Osteocyte (in vitro differentiated cells): ENCODE measurements around the gene PDIA5. TPM values are rescaled to one million over a fixed set of nuclear protein-coding genes. Genes with fewer than 3 reads are reported as not detected.

Source experiments
- DNase-seq: peaks from one replicate; pipeline ENCODE4 v3.0.0; 2021; ENCODE audit warnings: mixed read lengths; ENCODE audit not compliant: unreplicated experiment; ENCODE audit errors: extremely low spot score
- H3K27ac Mint-ChIP-seq: one replicate; pipeline ENCODE4 v1.8.0; 2021; ENCODE audit warnings: mild to moderate bottlenecking, mixed read lengths; ENCODE audit not compliant: unreplicated experiment
- H3K27me3 Mint-ChIP-seq: one replicate; pipeline ENCODE4 v1.8.0; 2021; ENCODE audit warnings: mixed read lengths; ENCODE audit not compliant: unreplicated experiment
- H3K36me3 Mint-ChIP-seq: one replicate; pipeline ENCODE4 v1.8.0; 2021; ENCODE audit warnings: mixed read lengths; ENCODE audit not compliant: unreplicated experiment
- H3K4me1 Mint-ChIP-seq: one replicate; pipeline ENCODE4 v1.8.0; 2021; ENCODE audit warnings: mixed read lengths; ENCODE audit not compliant: unreplicated experiment
- H3K4me3 Mint-ChIP-seq: one replicate; pipeline ENCODE4 v1.8.0; 2021; ENCODE audit warnings: mild to moderate bottlenecking, moderate library complexity, mixed read lengths; ENCODE audit not compliant: unreplicated experiment
- H3K9me3 Mint-ChIP-seq: one replicate; pipeline ENCODE4 v1.8.0; 2021; ENCODE audit warnings: mixed read lengths; ENCODE audit not compliant: unreplicated experiment
- total RNA-seq: library from RNA; stranded (reverse); gene quantifications from 2 replicates; pipeline ENCODE4 v1.2.1, GENCODE V29; 2021
- TF ChIP-seq, protein P1 (sequence below): fragments of 200-600 bp; sonication (generic); IDR thresholded peaks from 2 replicates; pipeline ENCODE4 v1.5.0; 2021; ENCODE audit warnings: antibody characterized with exemption, mild to moderate bottlenecking, moderate library complexity

The PDIA5 gene
- total RNA-seq, 1 donor from 2014 or later, result 35.5 TPM

DNA sequence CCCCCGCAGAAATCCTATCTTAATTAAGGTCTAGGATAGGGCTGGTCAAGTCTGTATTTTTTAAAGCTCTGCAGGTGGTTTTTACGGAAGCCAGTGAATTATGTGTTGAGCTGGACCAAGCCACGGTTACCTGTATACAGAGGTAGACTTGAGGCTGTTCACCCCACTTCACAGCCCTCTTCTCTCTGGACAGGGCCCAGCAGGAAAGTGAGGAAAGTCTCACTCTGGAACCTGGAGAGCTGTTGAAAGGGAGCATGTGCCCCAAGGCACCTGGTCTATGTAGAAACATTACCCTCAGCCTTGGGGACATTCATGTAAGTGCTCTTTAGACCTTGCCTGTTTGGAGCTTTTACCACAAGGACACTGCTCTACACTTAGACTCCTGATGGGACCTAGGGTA lies 46.1 kb upstream of the PDIA5 start:
- no peaks in the 10 kb centered on the region for H3K36me3 Mint-ChIP-seq
- H3K4me3 Mint-ChIP-seq, result no peak overlapping the region
- peaks cover 84% of the 10 kb centered on the region for H3K27me3 Mint-ChIP-seq
- TF ChIP-seq, protein P1, sequence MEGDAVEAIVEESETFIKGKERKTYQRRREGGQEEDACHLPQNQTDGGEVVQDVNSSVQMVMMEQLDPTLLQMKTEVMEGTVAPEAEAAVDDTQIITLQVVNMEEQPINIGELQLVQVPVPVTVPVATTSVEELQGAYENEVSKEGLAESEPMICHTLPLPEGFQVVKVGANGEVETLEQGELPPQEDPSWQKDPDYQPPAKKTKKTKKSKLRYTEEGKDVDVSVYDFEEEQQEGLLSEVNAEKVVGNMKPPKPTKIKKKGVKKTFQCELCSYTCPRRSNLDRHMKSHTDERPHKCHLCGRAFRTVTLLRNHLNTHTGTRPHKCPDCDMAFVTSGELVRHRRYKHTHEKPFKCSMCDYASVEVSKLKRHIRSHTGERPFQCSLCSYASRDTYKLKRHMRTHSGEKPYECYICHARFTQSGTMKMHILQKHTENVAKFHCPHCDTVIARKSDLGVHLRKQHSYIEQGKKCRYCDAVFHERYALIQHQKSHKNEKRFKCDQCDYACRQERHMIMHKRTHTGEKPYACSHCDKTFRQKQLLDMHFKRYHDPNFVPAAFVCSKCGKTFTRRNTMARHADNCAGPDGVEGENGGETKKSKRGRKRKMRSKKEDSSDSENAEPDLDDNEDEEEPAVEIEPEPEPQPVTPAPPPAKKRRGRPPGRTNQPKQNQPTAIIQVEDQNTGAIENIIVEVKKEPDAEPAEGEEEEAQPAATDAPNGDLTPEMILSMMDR, result no peak
- H3K27ac Mint-ChIP-seq, result no peak overlapping the region
- no peak for DNase-seq
- no peaks in the 10 kb centered on the region for H3K4me1 Mint-ChIP-seq
- no peaks in the 10 kb centered on the region for H3K9me3 Mint-ChIP-seq

DNA sequence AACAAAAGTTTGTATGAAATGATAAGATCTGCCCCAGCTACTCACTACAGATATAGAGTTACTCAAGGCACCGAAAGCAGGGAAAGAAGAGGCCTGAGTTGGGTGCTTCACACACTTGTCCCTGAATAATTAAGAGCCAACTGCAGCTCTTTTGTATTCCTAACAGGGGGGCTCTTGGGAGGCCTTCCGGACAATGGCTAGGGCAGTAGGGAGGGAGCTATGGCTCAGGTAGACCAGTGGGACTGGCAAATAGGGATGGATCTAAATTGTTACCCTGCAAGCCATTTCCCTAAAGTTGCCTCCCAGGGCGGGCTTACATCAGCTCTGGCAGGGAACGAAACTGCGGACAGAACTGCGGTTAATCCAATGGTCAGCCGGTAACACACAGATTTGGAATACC lies 45.4 kb upstream of the PDIA5 start:
- Mint-ChIP-seq H3K4me1 (peaks cover 4% of the 10 kb centered on the region), H3K27ac (no peak overlapping the region), H3K4me3 (no peak overlapping the region), H3K9me3 (no peaks in the 10 kb centered on the region), H3K27me3 (peaks cover 85% of the 10 kb centered on the region), H3K36me3 (no peaks in the 10 kb centered on the region)
- no peak for DNase-seq
- TF ChIP-seq, protein P1, result no peak

DNA sequence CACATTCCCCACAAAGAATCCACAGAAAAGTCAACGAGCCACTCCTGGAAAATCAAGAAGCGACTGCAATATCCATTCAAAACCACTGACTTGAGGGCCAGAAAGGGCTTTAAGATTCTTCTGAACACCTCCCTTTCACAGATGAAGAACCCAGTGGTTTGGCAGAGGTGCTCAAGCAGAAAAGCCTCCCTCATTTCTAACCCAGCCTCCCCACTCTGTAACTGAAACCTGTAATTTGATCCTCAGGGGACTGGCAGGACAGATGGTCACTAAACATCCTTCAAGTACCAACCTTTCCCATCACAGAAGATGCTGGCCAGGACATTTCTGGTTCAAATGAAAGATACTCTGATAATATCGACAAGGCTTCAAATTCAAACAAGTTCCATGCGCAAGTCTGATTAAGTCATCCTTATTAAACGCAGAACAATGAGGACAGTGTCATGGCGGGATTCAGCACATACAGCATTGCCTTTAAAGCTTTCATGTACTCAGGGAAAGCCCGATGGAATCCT lies 44.8 kb upstream of the PDIA5 start:
- H3K9me3 Mint-ChIP-seq, result no peaks in the 10 kb centered on the region
- peaks cover 88% of the 10 kb centered on the region for H3K27me3 Mint-ChIP-seq
- TF ChIP-seq, protein P1, result no peak
- no peaks in the 10 kb centered on the region for H3K36me3 Mint-ChIP-seq
- H3K27ac Mint-ChIP-seq, result no peak overlapping the region
- H3K4me3 Mint-ChIP-seq, result no peak overlapping the region
- peaks cover 8% of the 10 kb centered on the region for H3K4me1 Mint-ChIP-seq
- DNase-seq, result no peak

DNA sequence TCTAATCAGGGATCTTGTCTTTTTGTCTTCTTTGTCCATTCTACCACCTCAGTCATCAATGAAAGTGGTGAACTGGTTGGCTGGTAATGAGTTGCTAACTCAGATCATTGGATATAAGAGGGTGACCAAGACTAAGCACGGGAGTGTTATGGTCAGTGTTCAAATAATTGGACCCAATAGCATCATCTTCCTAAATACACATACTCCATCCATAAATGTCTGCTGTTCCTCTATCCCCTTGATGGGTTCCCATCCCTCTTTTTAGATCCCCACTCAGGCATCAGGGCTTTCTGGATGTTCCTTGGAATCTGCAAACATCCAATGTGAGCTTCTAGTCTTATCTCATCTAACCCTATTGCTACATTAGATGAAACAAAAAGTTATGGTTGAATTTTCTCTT lies 42.8 kb upstream of the PDIA5 start:
- Mint-ChIP-seq H3K36me3 (no peaks in the 10 kb centered on the region), H3K9me3 (no peaks in the 10 kb centered on the region), H3K27me3 (peaks cover 83% of the 10 kb centered on the region), H3K4me3 (no peak overlapping the region), H3K4me1 (peaks cover 18% of the 10 kb centered on the region), H3K27ac (no peak overlapping the region)
- TF ChIP-seq, protein P1, result no peak
- no peak for DNase-seq

DNA sequence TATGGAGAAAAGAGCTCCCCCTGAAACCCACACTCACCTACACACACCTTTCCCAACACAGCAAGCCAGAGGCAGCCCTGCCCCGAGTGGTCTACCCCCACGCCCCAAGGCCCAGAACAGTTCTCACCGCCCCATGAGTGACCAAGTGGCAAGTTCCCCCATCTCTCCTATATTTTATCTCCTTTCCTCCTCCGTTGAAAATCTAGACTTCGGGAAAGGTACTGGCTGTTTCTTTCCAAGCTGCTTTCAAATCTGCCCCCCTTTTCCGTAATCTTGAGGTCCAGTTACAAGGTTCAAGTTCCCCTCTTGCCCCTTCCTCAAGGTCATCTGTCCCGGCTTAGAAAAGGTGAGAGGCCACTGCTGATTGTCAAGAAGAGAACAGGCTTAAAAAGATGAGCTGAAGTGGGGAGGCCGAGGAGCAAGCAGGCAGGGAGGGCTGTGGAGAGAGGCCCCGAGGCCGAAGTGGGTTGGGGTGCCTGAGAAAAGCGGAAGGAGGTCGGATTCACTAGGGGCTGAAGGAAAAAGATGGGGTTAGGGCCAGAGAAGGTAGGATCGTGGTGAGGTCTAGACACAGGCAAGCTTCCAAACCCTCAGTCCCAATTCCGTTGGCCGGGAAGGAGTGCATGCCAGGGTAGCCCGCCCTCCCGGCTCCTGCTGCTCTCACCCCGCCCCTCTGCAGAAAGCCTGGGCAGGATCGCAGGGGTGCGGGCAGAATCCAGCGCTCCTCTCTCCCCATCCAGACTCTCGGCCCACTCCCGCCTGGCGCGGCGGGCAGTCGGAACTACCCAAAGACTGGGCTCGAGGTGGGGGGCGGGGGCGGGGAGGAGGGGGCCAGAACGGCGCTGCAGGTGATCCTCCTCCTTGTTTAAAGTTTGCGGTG lies 40.9 kb upstream of the PDIA5 start:
- no peaks in the 10 kb centered on the region for H3K9me3 Mint-ChIP-seq
- H3K4me1 Mint-ChIP-seq, result peaks cover 18% of the 10 kb centered on the region
- TF ChIP-seq, protein P1, result no peak
- H3K36me3 Mint-ChIP-seq, result no peaks in the 10 kb centered on the region
- DNase-seq, result no peak
- no peak overlapping the region for H3K27ac Mint-ChIP-seq
- H3K27me3 Mint-ChIP-seq, result peaks cover 75% of the 10 kb centered on the region
- H3K4me3 Mint-ChIP-seq, result peak overlapping the region; percentile 77
